GM10266 (cell line): ENCODE results near the gene HID1.

ENCODE experiments used
- DNase-seq: peaks from one replicate; pipeline ENCODE4 v3.0.0; 2012; ENCODE audit errors: extremely low spot score
- CTCF ChIP-seq: IDR thresholded peaks from 2 replicates; pipeline ENCODE4 v1.5.1; 2012; ENCODE audit warnings: mild to moderate bottlenecking, low read depth; ENCODE audit not compliant: control insufficient read depth, insufficient read depth; ENCODE audit errors: missing control alignments

Gene HID1

GRCh38 chr17:74998783-74999182, 26.2 kb upstream of the HID1 start:
- TF ChIP-seq CTCF = no peak
- no peak for DNase-seq

- DNase-seq = no peak
Measured at GRCh38 chr17:74995847-74996246, 23.3 kb upstream of the HID1 start.

GRCh38 chr17:74994440-74994839, 21.9 kb upstream of the HID1 start:
- no peak for TF ChIP-seq CTCF
- no peak for DNase-seq

More at GRCh38 chr17:74995847-74996246, 23.3 kb upstream of the HID1 start:
- no peak for TF ChIP-seq CTCF

- no peak for TF ChIP-seq CTCF
- no peak for DNase-seq
Measured at GRCh38 chr17:74992223-74992622, 19.7 kb upstream of the HID1 start.

- TF ChIP-seq CTCF = no peak
- no peak for DNase-seq
Measured at GRCh38 chr17:74990581-74991105, 18.1 kb upstream of the HID1 start.

GRCh38 chr17:74987909-74988711, 15.6 kb upstream of the HID1 start:
- no peak for TF ChIP-seq CTCF
- no peak for DNase-seq

GRCh38 chr17:74987418-74987908, 14.9 kb upstream of the HID1 start, which contains the start of gene CDR2L:
CDR2L (plus strand) TSS chr17:74987632; CDS start chr17:74988044, 412 bp downstream.
- DNase-seq = peak; percentile 97

More at GRCh38 chr17:74987418-74987908, 14.9 kb upstream of the HID1 start, which contains the start of gene CDR2L:
- TF ChIP-seq CTCF = no peak
